ENCODE measurements around the gene TMEM184B.

DNA sequence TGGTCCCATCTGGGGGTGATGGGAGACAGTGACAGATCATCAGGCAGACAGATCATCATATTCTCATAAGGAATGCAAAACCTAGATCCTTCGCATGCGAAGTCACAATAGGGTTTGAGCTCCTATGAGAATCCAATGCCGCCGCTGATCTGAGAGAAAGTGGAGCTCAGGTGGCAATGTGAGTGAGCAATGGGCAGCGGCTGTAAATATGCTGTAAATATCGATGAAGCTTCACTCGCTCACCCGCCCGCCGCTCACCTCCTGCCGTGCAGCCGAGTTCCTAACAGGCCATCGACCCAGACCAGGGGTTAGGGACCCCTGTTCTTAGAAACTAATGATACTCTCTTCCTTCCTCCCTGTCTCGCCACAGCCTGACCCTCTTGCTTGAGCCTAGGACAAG, 81.8 kb downstream of the TMEM184B start:
- TF ChIP-seq CTCF (IDR thresholded peaks at IDR 0.05) (no peak), POLR2AphosphoS5 (IDR thresholded peaks at IDR 0.05) (no peak)
